EH (cell line): ENCODE measurements around the gene BICD2.

Source experiments
- DNase-seq: peaks from one replicate; pipeline ENCODE4 v3.0.0-alpha.2; 2015; ENCODE audit warnings: low read depth

Gene BICD2

DNA sequence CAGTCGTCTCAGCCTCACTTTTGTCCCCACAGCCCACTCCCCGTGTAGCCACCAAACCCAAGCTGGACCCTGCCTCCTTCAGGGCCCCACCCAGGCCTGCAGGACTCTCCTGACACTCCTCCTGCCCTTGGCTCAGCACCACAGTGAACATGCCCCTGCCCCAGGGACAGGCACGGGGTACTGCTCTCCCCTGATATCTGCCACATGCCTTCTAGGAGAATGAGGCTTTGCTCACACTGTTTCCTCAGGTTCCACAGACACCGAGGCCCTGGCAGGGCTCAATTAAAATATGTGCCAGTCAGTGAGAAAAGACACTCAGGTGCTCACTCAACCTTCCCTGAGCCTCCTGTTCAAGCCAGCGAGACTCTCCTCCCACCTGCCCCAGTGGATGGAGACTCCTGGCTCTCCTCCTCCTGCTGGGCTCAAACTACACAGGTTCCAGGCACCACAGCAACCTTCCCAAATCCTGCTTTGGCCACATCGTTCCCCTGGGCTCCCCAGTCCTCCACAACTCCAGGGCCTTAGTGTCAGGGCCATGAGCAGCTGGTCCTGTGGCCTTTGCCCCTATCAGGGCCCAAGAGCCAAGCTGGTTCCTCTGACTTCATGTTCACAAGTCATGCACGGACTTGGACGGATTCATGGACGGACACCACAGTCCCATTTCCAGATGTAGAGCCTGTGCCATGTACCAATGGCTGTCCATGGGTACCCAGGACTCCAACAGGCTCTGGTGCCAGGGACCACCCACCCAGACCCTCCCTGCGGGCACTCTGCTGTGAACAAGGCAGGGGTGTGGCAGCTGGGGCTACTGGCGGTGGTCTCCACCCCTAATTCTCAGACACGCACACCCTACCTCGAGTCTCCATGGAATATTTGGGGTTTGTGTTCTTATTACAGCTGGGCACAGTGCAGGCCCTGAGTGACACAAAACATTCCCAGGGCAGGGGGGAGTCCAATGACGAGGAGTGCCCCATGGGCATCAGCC lies 36.6 kb downstream of the BICD2 start:
- DNase-seq, result no peak

DNA sequence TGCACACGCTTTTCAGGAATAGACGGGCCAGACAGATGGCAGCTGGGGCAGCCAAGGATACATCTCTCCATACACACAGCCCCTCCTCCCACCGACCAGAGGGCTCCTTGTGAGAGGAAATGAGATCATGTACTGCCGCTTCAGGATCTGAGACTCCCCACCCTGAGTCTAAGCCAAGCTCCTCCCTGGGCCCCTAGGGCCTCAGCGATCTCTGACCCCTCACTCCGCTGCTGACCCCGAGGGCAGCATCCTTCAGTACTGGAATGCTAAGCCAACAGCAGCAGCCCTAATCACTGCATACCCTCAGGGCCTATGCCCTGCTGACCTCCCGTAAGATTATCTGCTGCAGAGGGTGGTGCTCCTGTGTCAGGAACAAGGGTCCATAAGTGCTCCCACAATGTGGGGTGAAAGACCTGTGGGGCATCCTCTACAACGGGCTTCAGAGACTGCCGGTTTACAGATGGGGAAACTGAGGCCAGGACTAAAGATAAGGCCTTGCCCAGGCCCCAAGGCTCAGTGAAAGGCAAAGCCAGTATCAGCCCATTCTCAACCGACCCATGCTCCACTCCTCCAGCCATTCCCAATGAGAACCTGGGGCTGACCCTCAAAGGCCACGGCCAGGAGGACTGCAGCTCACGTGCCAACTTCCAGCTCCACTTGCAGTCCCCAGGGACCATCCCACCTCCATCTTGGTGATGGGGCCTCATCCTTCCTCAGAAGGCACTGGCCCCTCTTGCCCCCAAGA lies 37.5 kb downstream of the BICD2 start:
- no peak for DNase-seq

DNA sequence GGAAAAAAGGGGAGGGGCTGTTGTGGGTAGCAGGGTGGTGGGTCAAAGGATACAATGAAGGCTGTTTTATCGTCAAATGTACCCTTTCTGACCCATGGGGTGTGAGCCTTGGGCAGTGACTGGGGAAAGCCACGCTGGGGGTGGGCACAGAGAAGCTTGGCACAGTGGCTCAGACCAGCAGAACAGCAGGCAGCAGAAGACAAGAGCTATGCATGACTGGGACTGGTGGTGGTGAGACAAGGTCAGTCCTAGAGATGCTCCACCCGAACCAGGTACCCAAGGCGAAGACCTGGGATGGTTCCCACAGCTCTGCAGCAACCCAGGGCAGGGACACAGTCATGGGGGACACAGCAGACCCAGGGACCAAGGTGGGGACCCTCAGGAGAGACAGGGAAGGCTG lies 38.3 kb downstream of the BICD2 start:
- DNase-seq, result no peak

DNA sequence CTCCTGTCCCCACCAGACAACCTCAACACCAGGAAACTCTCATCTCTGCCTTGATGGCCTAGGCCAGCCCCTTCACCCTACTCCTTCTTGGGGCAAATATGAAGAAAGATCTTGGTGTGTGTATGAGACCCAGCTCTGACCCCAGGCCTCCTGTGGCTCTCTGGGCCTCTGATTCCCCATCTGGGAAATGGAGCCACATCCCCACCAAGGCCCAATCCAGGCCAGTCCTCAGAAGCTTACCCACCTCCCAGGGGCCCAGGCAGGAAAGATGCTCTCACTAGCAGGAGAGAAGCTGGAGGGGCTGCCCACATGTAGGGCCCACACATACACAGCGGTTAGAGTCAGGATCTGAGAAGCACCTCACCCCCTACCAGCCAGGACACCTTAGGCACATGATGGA lies 38.9 kb downstream of the BICD2 start:
- no peak for DNase-seq

DNA sequence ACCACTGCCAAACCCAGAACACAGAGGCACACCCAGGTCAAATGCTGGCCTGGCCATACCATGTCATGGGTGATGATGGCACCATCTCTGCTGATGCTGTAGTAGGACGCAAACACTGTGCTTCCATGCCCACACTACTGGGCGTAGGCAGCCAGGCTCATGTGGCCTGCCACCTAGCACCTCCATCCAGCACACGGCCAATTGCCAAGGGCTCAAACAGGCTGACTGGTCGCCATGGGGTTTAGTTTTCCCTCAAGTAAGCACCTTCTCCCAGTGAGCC lies 39.4 kb downstream of the BICD2 start:
- no peak for DNase-seq

DNA sequence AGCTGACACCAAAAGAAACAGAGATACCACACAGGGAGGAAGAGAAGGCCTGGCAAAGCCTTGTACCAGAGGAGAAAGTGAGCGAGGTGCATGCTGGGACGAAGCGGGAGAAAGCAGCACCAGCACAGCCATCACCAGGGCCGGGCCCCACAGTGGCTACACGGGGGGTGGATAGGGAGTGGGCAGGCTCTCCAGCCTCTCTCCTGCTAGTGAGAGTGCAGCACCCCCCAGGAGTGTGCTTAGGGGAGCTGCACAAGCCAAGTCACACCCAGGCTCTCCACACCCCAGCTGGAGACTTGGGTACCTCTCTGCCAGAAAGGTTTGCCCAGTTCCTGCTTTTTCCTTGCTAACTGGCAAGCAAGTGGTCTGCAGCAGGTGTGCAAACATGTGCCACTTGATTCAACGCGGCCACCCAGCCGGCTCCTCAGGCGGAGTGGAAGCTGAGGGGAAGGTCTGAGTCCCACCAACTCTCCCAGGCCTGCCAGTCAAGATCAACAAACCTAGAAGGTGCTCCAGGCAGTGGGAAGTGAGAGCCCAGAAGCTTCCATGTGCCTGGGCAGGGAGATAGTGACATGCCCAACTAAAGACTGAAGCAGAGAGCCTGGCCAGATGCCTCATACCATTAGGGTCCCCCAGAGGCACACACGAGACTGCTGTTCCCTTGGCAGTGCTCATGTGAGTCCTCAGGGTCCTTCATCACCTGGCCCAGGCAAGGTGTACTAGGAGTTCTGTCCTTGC lies 39.9 kb downstream of the BICD2 start:
- no peak for DNase-seq

DNA sequence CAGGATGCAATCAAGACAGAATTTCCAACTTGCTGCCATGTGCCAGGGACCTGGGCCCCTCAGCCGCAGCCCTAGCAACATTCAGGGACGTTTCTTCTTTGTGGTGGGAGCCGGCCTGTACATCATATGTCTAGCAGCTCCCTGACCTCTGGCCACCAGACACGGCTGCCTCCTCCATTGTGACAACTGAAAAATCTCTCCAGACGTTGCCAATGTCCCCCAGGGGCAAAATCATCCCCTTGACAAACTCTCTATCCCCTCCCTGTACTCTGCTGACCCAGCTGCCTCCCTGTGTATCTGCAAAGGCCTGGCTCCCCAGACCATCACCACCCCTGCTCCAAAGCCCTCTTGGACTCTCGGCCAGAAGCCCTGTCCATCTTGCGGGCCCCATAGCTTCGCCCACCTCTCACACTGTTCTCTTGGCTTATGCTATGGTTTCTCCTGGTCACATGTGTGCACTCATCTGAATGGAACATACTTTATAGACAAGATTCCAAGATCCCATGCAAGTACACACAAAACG lies 40.8 kb downstream of the BICD2 start:
- DNase-seq, result no peak

DNA sequence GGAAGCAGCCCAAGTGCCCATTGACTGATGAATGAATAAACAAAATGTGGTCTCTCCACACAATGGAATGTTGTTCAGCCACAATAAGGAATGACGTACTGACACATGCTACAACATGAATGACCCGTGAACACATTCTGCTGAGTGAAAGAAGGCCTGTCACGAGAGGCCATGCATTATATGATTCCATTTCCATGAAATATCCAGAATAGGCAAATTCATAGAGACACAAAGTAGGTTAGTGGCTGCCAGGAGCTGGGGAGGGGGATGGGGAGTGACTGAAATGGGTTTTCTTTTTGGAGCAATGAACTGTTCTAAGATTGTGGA lies 41.4 kb downstream of the BICD2 start:
- DNase-seq, result peak; percentile 9

DNA sequence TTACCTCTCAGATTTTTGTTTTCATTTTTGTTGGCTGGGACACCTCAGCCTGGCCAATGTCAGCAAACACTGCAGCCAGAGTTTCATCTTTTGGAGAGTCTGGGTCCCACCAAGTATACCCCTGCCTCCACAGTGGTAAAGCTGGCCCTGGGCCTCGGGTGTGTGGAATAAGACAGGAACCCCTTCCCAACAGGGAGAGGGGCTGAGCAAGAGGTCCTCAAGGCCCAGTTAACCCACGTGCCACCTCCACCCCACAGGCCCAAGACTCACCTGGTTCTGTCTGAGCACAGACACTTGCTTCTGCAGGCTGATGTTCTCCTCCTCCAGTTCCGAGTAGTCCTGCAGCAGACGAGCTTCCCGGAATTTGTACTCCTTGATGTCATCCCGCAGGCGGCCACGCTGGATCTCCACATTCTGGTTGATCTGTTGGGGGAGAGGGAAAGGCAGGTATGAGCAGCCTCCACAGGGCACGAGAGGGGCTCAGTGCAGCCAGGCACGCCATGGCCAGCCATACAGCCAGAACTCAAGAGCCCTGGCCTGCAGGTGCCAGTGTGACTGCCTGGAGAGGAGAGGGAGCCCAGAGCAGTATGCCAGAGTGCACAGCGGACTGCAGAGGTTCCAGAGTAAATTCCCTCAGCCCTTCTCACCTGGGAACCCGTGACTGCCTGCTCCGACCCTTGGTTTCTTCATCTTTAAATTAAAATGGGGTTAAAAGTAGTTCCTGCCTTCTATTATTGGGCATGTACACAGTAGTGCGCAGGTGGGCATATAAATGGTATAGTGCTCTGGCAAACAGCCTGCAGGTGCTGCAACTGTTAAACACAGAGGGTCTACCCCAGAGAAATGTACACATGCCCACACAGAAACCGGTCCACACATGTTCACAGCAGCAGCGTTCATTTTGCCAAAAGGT lies 42.0 kb downstream of the BICD2 start:
- no peak for DNase-seq

DNA sequence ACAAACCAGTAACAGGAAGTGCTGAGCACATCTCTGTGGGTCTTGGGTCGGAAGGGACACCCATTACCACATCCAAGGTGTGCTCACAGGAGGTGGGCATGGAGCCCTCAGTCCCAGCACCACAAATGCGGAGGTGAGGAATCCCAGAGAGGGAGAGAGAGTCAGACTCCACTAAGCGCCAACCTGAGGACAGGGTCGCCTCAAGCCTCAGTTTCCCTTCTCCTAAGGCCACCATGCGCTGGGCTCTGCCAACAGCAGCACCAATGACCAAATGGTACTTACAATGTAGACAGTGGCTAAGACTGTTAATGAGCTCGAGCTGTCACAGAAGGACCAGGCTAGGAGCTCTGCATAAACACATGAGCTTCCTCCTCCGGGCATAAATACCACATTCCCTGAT lies 43.1 kb downstream of the BICD2 start:
- DNase-seq, result peak; percentile 17

DNA sequence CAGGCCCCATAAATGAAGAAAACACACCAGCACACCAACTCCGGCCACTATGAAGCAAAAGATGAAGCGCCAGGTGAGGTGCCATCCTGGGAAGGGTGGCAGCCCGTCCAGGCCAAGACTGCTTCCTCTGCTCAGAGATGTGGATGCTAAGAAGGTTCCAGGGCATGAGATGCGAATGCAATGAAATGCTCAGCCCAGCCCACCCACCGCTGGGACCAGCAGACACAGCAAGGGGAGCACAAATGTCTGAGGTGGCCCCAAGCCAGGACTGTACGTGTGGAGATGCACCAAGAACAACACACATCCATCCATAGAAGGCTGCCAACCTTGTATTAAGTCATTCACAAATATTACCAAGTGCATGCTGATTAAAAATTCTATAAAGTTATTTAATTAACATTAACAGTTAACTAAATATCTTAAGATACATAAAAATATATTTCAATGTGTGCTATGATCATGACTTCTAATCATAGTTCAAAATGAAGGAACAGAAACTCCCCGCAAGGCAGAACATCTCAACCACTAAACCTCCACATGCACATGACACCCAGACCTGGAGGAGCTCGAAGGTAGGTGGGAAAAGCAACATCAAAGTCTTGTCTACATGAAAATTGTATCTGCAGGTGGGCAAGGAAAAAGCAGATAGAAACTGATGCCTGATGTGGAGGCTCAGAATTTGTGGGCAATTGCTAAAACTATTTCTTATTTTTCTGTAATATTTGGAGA lies 43.7 kb downstream of the BICD2 start:
- no peak for DNase-seq

DNA sequence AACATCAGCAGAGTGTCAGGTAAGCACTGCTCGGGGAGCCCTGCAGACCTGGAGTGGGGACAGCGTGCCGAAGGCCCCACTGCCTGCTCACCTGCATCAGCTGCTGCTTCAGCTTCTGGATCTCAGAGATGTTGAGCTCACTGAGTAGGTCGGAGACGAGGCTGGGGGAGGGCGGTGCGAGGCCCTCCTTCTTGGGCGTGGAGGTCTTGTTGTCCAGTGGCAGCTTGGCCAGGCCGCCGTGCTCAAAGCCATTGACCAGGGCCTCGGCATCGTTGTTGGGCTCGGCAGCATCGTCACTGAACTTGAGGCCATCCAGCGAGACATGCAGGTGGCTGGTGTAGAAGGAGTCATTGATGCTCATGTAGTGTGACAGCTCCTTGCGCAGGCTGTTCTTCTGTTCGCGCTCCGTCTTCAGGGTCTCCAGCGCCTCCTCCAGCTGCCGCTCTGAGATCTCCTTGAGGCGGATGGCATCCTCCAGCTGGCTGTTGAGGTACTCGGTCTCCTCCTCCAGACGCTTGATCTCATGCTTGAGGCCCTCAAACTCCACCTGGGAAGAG lies 44.3 kb downstream of the BICD2 start:
- DNase-seq, result no peak

DNA sequence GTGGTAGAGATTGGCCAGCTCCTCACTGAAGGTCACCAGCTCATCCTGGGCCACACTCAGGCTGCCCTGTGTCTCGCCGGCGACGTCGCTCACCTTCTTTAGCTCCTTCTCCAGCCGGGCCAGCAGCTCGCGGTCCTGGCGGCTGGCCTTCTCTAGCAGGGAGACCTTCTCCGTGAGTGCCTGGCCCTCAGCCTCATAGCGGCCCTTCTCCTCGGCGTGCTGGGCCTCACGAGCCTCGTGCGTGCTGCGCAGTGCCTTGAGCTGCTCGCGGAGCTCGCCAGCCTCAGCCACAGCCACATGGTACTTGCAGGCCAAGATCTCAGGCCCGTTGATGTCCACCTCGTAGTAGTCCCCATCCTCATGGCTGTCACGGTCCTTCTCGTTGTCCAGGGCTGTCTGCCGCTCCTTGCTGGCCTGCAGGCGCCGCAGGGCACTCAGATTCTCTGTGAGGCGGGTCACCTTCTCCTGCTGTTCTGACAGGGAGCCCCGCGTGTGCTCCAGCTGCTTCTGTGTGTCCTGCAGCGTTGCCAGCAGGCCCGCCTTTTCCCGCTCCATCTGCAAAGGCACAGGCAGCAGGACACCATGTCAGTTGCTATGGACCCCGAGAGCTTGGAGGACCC lies 45.5 kb downstream of the BICD2 start:
- no peak for DNase-seq

DNA sequence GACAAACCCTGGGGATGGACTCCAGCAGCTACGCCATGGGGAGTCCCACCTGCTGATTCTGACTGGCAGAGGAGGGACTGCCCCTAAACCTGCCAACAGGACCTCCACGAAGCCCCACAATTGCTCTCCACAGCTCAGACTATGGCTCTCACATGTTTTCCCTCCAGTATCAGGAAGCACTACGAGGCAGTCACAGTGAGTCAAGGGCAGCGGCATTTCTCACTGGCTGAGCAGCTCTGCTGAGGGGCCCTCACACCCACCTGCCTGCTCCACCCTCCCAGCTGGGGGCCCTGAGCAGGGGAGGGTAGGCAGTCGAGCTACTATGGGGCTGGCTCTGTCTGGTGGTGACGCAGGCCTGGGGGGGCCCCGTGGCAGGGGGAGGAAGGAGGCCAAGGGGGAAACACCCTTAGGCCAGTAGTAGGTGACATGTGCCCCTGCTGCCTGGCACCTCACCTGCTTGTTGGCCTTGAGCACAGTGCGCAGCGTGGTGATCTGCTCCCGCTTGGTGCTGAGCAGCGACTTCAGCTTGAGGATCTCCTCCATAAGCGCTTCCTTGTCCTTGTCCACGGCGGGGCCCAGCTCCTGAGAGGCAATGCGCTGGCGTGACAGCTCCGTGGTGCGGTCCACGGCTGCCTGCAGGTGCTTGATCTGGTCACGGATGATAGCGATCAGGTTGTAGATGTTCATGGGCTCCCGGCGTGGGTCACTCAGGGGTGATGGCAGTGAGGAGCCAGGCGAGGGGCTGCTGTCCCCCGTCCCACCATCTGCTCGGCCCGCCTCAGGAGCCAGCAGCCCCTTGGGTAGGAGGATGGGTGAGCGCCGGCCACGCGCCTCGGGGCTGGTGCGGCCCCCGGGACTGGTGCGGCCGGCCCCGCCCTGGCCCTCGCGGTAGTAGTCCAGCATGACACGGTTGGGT lies 46.3 kb downstream of the BICD2 start:
- no peak for DNase-seq

DNA sequence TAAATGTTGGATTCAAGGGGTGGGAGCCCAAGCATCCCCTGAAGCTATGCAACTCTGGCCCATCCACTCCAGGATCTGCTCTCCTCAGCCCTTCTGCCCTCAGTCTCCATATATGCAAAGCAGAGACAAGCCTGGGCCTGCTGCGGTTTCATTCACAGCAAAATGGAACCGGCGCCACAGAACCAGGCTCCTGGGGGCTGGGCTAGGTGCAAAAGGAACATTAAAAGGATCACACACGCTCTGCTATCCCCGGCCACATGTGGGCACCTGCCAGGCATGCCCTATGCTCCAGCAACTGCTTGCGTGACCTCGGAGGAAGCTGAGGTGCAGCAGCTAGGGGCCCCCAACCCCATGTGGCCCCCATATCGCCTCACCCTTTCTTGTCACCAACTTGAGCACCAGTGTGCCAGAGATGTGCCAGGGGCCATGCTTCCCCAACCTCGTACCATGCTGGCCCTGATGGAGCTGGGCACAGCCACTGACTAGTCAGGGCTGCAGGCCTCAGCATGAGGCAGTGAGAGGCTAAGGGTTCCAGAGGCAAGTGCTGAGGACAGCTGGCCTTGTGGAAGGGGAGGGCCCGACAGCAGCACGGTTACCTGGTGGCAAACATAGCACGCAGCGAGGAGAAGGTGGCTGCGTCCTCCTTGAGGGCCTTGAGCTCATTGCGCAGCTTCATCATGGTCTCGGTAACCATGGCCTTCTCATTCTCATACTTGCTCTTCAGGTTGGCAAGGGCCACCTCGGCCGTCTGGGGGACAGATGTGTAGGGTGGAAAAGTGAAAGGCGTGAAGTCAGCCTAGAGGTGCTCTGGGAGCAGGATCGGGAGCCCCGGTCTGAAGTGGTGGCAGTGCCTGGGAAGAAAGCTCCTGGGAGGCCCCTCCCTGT lies 47.2 kb downstream of the BICD2 start:
- no peak for DNase-seq

DNA sequence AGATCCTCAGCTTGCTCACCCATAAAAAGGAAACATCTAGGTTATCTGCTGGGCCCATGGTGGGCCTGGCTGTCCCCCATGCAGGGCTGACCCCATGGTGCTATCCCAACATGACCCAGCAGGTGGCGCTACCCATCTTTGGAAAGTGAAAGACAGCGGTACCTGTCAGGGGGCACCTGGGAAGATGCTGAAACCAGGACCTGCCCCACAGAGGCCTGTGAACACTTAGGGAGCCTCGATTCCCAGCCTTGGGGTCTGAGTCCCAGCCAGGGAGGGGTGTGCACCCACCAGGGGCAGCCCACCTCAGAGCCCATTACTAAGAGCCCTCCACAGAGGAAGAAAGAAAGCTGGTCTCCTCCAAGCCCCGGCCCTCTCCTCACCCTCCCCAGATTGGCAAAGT lies 48.1 kb downstream of the BICD2 start:
- peak; percentile 43 for DNase-seq

DNA sequence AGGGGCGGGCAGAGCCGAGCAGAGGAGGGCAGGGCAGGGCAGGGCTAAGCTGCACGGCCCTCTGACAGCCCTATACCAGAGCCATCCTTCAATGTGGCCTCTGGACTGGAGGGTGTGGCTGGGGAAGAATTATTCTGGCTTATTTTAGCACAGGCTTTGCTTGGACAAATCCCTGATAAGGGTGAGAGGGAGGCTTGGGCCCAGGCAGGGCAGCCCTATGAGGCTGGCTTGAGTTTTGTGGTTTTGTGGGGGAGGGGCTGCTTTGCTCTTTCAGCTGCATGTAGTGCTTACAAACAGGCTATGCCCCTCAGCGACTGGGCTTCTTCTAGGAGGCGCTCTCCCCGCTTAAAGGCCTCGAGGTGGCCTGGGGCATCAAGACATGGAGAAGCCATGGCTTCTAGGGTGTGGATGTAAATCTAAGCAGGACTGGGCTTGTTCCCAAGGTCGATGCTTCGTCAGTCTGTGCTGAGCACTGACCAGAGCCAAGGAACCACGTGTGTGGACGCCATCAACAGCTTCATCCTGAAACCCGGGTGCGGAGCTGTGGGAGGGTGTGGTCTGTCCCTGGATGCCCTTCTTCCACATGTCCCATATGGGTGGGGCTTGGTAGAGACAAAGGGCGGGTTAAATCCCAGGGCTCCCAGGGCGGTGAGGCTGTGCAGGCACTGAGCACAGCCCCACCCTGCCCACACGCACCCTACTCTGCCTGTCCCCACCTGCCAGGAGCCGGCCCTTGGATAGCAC lies 49.0 kb downstream of the BICD2 start:
- no peak for DNase-seq
